Measurements from ENCODE around the gene SRGAP1.

The SRGAP1 gene

DNA sequence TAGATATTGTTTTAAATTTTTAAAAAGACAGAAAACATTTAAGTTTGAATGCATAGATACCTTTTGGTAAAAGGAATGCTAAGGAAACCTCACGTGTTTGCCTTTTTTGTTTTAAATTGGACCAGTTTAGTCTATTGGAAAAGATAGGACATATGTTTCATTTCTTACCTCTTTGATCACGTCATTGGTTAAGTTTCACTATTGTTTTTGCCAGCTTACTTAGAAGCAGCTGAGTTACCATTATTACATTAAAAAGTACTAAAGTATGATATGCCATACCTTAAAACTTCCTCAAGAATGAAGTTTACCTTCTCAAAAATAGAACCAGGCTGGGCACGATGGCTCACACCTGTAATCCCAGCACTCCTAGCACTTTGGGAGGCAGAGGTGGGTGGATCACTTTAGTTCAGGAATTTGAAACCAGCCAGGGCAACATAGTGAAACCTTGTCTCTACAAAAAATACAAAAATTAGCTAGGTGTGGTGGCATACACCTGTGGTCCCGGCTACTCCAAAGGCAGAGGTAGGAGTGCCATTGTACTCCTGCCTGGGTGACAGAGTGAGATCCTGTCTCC is 54.4 kb downstream of the SRGAP1 start:
- no peak for DNase-seq (ENCODE audit: low read depth)
- no peak overlapping the region for H3K4me3 ChIP-seq (ENCODE audit: low read depth, low read length)

DNA sequence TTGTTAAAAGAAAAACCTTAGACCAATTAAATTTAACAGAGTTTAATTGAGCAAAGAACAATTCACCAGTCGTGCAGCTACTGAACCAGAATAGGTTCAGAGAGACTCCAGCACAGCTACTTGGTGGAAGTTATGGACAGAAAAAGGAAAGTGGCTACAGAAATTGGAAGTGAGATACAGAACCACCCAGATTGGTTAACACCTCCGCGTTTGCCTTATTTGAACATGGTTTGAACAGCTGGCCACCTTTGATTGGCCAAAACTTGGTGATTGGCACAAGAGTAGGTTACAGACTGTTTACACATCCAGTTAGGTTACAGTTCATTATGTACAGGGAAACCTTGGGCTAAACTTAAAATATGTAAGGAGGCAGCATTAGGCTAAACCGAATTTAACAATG is 54.9 kb downstream of the SRGAP1 start:
- DNase-seq (ENCODE audit: low read depth) = no peak

DNA sequence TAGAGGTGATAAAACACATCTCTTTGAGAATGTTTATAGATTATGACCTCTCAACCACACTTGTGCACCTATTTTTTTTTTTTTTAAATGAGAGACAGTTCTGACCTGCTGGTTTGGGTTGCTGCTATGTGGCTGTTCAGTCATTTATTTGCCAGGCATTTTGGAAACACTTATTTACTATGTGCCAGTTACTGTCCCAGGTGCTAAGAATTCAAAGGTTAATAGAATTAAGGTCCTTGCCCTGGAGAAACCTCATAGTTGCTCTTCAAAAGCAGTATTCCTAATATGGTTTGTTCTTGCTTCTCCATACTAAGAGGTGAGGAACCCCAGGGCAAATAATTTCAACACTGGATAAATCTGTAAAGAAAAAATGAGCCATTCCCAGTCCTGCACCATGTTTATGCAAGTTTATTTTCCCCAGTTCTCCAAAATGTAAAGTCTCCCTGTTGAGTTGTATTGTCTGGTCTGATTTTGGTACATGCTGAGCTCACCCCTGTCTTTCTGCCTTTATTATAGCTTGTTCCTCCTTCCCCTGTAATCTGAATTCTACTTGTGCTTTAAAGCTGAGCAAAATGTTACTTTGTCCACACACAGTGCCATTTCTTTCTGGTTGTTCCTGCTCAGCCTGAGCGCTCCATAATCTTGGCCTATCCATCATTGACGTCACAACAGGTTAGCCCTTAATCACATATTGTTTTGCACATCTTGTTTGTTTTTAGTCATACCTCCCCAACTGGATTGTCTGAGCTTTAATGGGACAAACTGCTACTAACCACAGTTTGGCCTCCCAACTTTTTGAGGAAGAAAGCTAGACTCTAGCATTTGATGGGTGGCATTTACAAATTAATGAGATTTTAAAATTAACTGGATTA is 56.7 kb downstream of the SRGAP1 start:
- DNase-seq (ENCODE audit: low read depth) = no peak
- H3K4me3 ChIP-seq (ENCODE audit: low read depth, low read length) = no peak overlapping the region

More for the DNA sequence above, 54.9 kb downstream of the SRGAP1 start:
- no peak overlapping the region for H3K4me3 ChIP-seq (ENCODE audit: low read depth, low read length)

DNA sequence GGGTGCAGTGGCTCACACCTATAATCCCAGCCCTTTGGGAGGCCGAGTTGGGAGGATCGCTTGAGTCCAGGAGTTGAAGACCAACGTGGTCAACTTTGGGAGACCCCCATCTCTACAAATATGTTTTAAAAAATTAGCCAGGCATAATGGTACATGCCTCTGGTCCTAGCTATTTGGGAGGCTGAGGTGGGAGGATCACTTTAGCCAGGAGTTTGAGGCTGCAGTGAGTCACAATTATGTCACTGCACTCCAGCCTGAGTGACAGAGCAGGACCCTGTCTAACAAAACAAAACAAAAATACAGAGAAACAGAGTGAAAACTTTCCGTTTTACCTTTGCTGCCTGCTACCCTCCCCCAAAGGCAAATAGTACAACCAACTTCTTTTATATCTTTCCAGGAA is 60.2 kb downstream of the SRGAP1 start:
- H3K4me3 ChIP-seq (ENCODE audit: low read depth, low read length) = no peak overlapping the region
- DNase-seq (ENCODE audit: low read depth) = no peak

DNA sequence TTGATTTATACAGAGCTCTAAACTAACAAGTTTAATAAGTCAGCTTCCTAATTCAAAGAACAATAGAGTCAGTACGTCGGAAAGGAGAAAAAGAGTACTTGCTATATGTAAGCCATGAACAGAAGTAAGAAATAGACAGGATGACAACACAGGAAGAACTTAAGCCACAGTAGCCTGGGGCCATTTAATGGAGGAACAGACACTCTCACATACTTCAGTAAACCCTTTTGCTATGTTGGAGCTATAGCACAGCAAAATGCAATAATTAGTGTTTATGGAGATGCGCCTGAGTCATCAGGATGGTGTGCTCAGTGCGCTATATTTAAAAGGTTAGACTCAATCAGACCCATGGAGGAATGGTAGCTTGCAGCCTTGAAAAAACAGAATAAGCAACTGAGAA is 61.0 kb downstream of the SRGAP1 start:
- no peak for DNase-seq (ENCODE audit: low read depth)
- no peak overlapping the region for H3K4me3 ChIP-seq (ENCODE audit: low read depth, low read length)

DNA sequence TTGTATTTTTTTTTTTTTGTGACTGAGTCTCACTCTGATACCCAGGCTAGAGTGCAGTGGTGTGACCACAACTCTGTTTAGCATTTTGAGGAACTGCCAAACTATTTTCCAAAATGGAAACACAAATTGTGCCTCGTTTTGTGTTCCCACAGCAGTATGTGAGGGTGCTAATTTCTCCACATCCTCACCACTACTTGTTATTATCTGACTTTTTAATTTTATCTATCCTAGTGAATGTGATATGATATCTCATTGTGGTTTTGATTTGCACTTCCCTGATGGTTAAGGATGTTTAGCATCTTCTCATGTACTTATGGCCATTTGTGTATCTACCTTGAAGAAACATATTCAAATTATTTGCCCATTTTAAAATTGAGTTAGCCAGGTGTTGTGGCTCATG is 62.4 kb downstream of the SRGAP1 start:
- H3K4me3 ChIP-seq (ENCODE audit: low read depth, low read length) = no peak overlapping the region
- DNase-seq (ENCODE audit: low read depth) = no peak

DNA sequence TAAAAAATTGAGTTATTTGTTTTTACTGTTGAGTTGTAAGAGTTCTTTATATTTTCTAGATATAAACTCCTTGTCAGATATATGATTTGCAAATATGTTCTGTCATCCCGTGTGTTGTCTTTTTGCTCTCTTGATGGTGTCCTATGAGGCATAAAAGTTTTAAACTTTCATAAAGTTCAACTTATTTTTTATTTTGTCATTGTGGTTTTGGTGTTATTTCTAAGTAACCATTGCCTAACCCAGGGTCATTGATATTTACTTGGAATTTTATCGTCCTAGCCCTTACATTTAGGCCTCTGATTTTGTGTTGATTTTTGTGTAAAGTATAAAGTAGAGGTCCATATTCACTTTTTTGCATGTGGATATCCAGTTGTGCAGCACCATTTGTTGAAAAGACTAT is 63.1 kb downstream of the SRGAP1 start:
- no peak overlapping the region for H3K4me3 ChIP-seq (ENCODE audit: low read depth, low read length)
- DNase-seq (ENCODE audit: low read depth) = no peak

DNA sequence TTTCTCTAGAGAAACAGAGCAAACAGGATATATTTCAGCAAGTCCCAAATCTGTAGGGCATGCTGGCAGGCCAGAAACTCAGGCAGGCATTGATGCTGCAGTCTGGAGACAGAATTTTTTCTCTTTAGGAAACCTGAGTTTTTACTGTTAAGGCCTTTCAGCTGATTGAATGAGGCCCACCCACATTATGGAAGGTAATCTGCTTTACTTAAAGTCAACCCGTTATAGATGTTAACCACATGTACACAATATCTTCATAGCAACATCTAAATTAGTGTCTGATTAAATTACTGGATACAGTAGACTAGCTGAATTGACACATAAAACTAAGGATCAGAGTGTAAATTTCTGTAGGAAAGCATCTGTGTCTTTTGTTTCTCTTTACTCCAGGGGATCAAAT is 65.2 kb downstream of the SRGAP1 start:
- H3K4me3 ChIP-seq (ENCODE audit: low read depth, low read length) = no peak overlapping the region
- no peak for DNase-seq (ENCODE audit: low read depth)

DNA sequence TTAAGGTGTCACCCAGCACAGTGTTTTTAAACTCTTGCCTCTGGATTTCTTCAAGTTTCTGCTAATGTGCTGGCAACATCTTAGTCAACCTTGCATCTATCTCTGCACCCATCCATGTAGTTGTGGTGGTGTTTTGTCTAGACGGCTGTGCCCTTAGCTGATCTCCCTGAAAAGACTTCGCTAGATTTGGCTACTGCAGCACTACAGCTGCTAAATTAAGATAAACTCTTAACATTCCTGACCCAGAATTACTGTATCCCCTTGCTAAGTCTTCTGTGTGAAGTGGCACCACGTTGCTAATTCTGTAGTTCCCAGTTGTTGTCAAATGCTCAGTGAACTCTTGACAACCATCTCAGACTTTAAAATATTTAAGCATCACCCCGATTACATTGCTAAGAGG is 66.8 kb downstream of the SRGAP1 start:
- no peak for DNase-seq (ENCODE audit: low read depth)
- no peak overlapping the region for H3K4me3 ChIP-seq (ENCODE audit: low read depth, low read length)

DNA sequence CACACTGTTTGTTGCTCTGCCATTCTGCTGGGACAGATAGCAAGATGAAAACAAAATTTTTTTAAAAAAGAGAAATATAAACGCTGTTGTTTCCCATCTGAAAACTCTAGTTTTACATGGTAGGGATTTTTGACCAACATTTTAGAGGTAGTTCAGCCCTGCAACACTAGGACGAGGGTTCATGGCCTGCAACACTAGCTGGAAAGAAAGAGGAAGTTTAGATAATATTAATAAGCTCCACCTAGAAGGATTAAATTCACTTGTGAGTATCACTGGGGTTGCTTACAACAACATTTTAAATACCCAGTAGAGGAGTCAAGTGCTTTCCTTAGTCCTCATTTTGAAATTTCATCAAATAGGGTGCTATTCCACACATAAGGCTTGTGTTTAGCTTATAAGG is 68.2 kb downstream of the SRGAP1 start:
- H3K4me3 ChIP-seq (ENCODE audit: low read depth, low read length) = no peak overlapping the region
- DNase-seq (ENCODE audit: low read depth) = no peak

DNA sequence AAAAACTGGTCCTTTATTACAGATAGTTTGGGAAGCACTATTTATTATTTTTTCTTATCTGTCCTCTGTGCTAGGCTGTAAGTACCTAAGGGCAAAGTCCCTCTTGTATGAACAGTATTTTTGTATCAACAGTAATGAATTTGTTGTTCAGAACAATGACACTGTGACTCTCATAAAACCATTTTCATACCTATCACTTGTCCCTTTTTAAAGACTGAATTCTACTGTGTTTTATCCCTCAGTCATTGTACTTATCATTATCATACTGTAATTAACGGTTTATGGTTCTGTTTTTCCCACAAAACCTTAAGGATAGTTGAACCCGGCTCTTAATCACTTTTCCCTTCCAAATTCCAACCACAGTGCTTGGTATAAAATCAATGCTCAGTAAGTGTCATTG is 69.4 kb downstream of the SRGAP1 start:
- DNase-seq (ENCODE audit: low read depth) = no peak
- no peak overlapping the region for H3K4me3 ChIP-seq (ENCODE audit: low read depth, low read length)

DNA sequence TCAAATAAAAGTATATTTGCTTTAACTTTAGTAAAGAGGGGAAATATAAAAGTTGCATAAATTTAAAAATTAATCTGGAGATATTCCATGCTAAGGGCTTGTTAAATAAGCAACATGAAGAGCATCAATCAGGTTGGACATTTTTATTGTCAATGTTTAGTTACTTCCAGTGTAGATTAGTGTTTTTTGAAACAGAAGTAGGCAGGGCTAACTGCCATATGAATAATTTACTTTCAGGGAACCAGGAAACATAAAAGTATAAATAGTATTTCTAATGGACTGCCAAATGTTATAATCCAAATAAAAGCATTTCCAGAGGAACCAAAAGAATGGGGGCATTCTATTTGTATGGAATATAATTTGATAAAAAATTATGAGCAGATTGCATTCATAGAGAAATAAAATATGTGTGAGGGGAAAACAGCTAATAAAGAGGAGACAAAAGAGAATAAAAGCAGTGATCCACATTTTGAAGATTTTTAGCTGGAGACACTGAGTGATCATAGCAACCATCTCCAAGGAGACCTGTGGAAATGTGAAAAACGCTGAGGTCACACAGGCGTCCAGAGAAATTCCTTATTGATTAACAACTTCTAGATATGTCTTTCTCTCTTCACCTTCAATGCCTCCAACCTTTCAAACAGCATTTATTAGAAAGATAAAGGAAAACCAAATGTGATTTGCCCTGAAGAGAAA is 70.8 kb downstream of the SRGAP1 start:
- no peak overlapping the region for H3K4me3 ChIP-seq (ENCODE audit: low read depth, low read length)
- no peak for DNase-seq (ENCODE audit: low read depth)

DNA sequence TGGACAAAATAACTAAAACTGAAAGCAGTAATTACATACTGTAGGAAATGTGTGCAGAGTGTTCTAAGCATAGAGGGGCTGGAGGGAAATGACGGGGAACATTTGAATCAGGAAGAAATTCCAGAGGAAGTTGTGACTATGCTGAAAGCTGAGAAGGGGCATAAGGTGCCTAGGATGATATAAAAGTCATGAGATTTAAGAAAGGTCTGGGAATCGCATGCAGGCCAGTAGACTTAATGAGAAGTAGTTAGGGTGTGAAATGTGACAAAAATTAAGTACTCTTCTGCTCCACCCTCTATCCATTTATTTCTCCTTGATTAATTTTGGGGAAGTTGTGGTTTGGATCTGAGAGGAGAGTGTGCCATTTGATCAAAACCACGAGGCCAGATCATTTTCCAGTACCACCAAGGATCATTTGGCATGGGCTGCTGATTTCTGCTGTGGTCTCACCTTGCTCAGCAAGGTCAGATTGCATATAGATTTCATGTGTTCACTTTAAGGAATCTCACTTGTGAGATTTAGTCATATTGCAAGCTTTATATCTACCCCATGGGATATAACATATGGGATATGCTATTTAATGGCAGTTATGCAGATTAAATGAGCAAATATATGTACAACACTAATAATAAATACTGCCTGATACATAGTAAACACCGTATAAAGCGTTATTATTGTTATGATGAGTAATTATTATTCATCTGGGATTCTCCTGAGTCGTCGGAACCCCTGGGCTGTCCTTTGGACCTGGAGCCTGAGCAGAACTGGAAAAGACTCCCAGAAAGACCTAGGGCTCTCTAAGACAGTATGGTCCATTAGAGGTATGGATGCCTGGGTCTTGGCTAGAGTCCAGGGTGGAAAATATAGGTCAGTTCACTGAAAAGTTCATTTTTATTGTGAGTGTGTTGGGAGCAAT is 72.3 kb downstream of the SRGAP1 start:
- no peak overlapping the region for H3K4me3 ChIP-seq (ENCODE audit: low read depth, low read length)
- no peak for DNase-seq (ENCODE audit: low read depth)

DNA sequence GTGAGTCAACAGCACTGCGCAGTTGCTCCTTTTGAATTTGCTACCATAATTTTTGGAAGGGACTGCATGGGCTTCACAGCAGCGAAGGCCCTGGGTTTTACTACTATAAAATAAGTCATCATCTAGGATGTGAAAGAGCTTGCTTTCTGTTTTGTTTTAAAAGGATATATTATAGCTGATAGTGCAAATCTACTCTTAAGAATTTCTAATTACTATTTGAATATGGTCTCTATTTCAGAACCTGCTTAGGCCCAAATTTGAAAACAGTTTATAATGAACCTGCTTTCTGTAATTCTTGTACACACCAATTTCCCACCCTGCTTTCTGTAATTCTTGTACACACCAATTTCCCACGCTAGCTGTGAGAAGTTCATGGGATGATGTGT is 73.0 kb downstream of the SRGAP1 start:
- H3K4me3 ChIP-seq (ENCODE audit: low read depth, low read length) = no peak overlapping the region
- no peak for DNase-seq (ENCODE audit: low read depth)

DNA sequence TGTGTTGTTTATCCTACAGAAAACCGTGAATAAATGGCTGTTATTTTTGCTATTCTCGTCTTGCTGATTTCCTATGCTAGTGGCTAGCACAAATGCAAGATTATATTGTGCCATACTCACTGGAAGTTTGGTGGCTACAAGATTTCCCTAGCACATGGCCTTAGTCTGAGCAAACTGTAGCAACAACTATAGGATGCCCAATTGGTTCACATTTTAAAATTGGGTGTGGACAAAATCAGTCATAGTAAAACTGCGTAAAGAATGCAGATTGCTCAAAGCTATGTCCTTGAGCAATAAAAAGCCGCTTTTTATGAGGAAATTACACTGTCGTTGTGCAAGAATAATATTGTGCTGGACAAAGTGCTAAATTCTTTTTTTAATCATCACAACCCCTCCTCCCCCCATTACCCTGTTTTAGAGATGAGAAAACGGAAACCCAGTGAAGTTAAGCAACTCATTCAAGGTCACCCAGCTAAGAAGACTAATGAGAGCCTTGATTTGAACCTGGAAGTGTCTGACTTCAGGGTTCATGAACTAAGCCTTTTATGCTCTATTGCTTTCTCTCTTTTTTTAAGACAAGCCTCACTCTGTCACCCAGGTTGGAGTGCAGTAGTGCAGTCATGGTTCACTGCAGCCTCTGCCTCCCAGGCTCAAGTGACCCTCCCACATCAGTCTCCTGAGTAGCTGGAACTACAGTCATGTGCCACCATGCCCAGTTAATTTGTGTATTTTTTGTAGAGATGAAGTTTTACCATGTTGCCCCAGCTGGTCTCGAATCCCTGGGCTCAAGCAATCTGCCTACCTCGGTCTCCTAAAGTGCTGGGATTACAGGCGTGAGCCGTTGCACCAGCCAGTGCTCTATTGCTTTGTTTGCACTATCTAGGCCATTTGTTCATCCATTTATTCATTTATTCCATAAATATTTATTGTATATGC is 73.6 kb downstream of the SRGAP1 start:
- DNase-seq (ENCODE audit: low read depth) = peak; percentile 94
- no peak overlapping the region for H3K4me3 ChIP-seq (ENCODE audit: low read depth, low read length)

DNA sequence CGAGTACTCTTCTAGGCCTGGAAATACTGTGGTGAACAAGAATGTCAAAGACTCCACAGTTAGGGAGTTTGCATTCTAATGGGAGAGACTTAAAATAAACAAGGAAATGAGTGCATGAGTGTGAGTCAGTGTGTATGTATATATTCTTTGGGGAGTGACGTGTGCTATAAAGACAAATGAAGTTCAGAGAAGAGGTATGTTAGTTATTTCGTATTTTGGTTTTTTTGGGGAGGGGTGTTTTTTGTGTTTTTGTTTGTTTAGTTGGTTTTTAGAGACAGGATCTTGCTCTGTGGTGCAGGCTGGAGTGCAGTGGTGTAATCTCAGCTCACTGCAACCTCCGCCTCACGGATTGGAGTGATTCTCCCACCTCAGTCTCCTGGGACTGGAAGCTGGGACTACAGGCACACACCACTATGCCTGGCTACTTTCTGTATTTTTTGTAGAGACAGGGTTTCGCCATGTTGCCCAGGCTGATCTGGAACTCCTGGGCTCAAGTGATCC is 74.3 kb downstream of the SRGAP1 start:
- DNase-seq (ENCODE audit: low read depth) = peak; percentile 91
- H3K4me3 ChIP-seq (ENCODE audit: low read depth, low read length) = no peak overlapping the region

DNA sequence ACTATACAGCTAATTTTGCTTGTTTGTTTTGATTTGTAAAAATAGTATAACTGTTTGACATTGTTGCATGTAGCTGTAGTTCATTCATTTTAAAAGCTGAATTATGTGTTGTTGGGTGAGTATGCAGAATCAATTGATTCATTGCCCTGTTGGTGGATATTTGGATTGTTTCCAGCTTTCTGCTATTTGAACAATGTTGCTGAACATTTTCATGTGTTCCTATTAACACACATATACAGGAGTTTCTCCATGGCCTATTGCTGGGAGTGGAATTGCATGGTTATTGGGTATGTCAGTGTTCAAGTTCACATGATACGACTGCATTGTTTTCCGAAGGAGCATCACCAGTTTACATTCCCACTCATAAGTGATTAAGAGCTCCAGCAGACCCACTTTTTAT is 75.3 kb downstream of the SRGAP1 start:
- DNase-seq (ENCODE audit: low read depth) = no peak

DNA sequence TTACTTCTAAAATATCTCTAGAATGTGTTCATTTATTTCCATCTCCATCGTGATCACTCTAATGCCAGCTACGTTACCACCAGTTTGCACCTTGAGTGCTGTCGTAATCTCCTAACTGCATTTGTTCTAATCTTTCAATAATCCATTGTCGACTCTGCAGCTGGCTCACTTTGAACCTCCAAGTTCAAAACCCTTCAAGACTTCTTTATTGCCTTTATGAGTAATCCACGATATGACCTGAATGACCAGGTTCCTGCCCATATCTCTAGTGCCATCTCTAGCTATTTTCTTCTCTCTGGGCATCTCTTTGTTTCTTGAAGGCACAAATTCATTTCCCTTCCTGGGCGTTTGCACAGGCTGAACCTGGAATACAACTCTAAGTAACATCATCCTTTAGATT is 76.7 kb downstream of the SRGAP1 start:
- DNase-seq (ENCODE audit: low read depth) = no peak
- no peak overlapping the region for H3K4me3 ChIP-seq (ENCODE audit: low read depth, low read length)

More for the DNA sequence above, 75.3 kb downstream of the SRGAP1 start:
- no peak overlapping the region for H3K4me3 ChIP-seq (ENCODE audit: low read depth, low read length)
